Stimulated activated CD8-positive, alpha-beta memory T cell treated with anti-CD3 and anti-CD28 coated beads, Interleukin-7, amount 100 ng/mL, for 1 hour (primary cell): ENCODE results near the gene EHBP1.

ENCODE experiments used
- DNase-seq, 2 donors: peaks; one replicate each; pipeline ENCODE4 v3.0.0-alpha.2; 2020; ENCODE audit warnings: low read depth in 2 of 2

EHBP1 gene

GRCh38 chr2:62883629-62884028 lies 178.1 kb downstream of the EHBP1 start:
- DNase-seq: no peak

GRCh38 chr2:62884086-62884485 lies 178.6 kb downstream of the EHBP1 start:
- DNase-seq: no peak

GRCh38 chr2:62884514-62884913 lies 179.0 kb downstream of the EHBP1 start:
- DNase-seq: no peak

- DNase-seq: no peak
Observed at GRCh38 chr2:62894966-62895631, 189.6 kb downstream of the EHBP1 start.

- DNase-seq: no peak
Observed at GRCh38 chr2:62895632-62896009, 190.1 kb downstream of the EHBP1 start.

- DNase-seq: no peak
Observed at GRCh38 chr2:62897187-62897827, 191.8 kb downstream of the EHBP1 start.

GRCh38 chr2:62904344-62904743 lies 198.8 kb downstream of the EHBP1 start:
- no peak for DNase-seq

GRCh38 chr2:62908145-62908544 lies 202.6 kb downstream of the EHBP1 start:
- DNase-seq: no peak

GRCh38 chr2:62913311-62913710 lies 207.8 kb downstream of the EHBP1 start:
- DNase-seq: no peak

GRCh38 chr2:62919041-62919440 lies 213.5 kb downstream of the EHBP1 start:
- no peak for DNase-seq

- no peak for DNase-seq
Observed at GRCh38 chr2:62920070-62920469, 214.6 kb downstream of the EHBP1 start.

GRCh38 chr2:62923242-62923641 lies 217.7 kb downstream of the EHBP1 start:
- DNase-seq: no peak

- DNase-seq: no peak
Observed at GRCh38 chr2:62923881-62924280, 218.4 kb downstream of the EHBP1 start.

GRCh38 chr2:62928015-62928414 lies 222.5 kb downstream of the EHBP1 start:
- no peak for DNase-seq

GRCh38 chr2:62931536-62931935 lies 226.0 kb downstream of the EHBP1 start:
- no peak for DNase-seq

- DNase-seq: no peak
Observed at GRCh38 chr2:62933398-62933917, 227.9 kb downstream of the EHBP1 start.

- DNase-seq: no peak
Observed at GRCh38 chr2:62934517-62934916, 229.0 kb downstream of the EHBP1 start.

GRCh38 chr2:62938126-62938525 lies 232.6 kb downstream of the EHBP1 start:
- DNase-seq: no peak

GRCh38 chr2:62939735-62940491 lies 234.4 kb downstream of the EHBP1 start:
- no peak for DNase-seq

GRCh38 chr2:62940697-62941096 lies 235.2 kb downstream of the EHBP1 start:
- DNase-seq: no peak

- no peak for DNase-seq
Observed at GRCh38 chr2:62941413-62941812, 235.9 kb downstream of the EHBP1 start.

GRCh38 chr2:62944362-62944761 lies 238.8 kb downstream of the EHBP1 start:
- DNase-seq: no peak

GRCh38 chr2:62947403-62947802 lies 241.9 kb downstream of the EHBP1 start:
- no peak for DNase-seq
